GM23338 (cell line): ENCODE measurements around the gene MAOB. TPM values are rescaled to one million over a fixed set of nuclear protein-coding genes. Genes with fewer than 3 reads are reported as not detected.

ENCODE experiments used
- ATAC-seq: fragments of 200-7000 bp; cut with Tn5 transposase; 3 replicates; pipeline ENCODE4 v1.9.1; 2020
- DNase-seq: peaks from one replicate; pipeline ENCODE4 v3.0.0-alpha.2; 2015; ENCODE audit warnings: low spot score
- H2AFZ ChIP-seq: fragments of 200-600 bp; sonication (generic); 2 replicates; pipeline ENCODE4 v1.8.0; 2016; ENCODE audit warnings: antibody characterized with exemption, mild to moderate bottlenecking, moderate library complexity
- H3F3A ChIP-seq: fragments of 200-600 bp; sonication (generic); replicated peaks from 2 replicates; pipeline ENCODE4 v1.8.0; 2017; ENCODE audit warnings: antibody characterized with exemption, mixed run types, low read depth
- H3K27ac ChIP-seq: fragments of 200-600 bp; sonication (generic); 2 replicates; pipeline ENCODE4 v1.6.1; 2016; ENCODE audit warnings: low read depth
- H3K27me3 ChIP-seq: fragments of 200-600 bp; sonication (generic); 2 replicates; pipeline ENCODE4 v1.8.0; 2016; ENCODE audit warnings: mild to moderate bottlenecking, mixed run types, moderate library complexity; ENCODE audit not compliant: insufficient read depth
- H3K36me3 ChIP-seq: fragments of 200-600 bp; sonication (generic); 2 replicates; pipeline ENCODE4 v1.8.0; 2016; ENCODE audit warnings: mild to moderate bottlenecking; ENCODE audit not compliant: insufficient read depth
- H3K4me1 ChIP-seq: fragments of 200-600 bp; sonication (generic); 2 replicates; pipeline ENCODE4 v1.8.0; 2016; ENCODE audit warnings: mild to moderate bottlenecking, moderate library complexity; ENCODE audit not compliant: insufficient read depth
- H3K4me2 ChIP-seq: fragments of 200-600 bp; sonication (generic); 2 replicates; pipeline ENCODE4 v1.7.1; 2017; ENCODE audit warnings: mixed run types
- H3K4me3 ChIP-seq: fragments of 200-600 bp; sonication (generic); 2 replicates; pipeline ENCODE4 v1.6.1; 2016; ENCODE audit warnings: mixed run types
- H3K79me2 ChIP-seq: fragments of 200-600 bp; sonication (generic); replicated peaks from 2 replicates; pipeline ENCODE4 v1.8.0; 2017; ENCODE audit warnings: mild to moderate bottlenecking; ENCODE audit not compliant: insufficient read depth
- H3K9me2 ChIP-seq: fragments of 200-600 bp; sonication (generic); 2 replicates; pipeline ENCODE4 v1.8.0; 2017; ENCODE audit not compliant: insufficient read depth
- H4K20me1 ChIP-seq: fragments of 200-600 bp; sonication (generic); replicated peaks from 2 replicates; pipeline ENCODE4 v1.8.0; 2017; ENCODE audit warnings: mild to moderate bottlenecking; ENCODE audit not compliant: insufficient read depth
- H3K27ac Mint-ChIP-seq: 2 replicates; pipeline ENCODE4 v1.8.0; 2020; ENCODE audit warnings: inconsistent platforms, mild to moderate bottlenecking, moderate library complexity, mixed read lengths
- H3K27me3 Mint-ChIP-seq: 3 replicates; pipeline ENCODE4 v1.8.0; 2022; ENCODE audit warnings: low read depth, mild to moderate bottlenecking, moderate library complexity, mixed read lengths, inconsistent platforms; ENCODE audit not compliant: insufficient read depth, poor library complexity
- H3K36me3 Mint-ChIP-seq: 3 replicates; pipeline ENCODE4 v1.8.0; 2021; ENCODE audit warnings: low read depth, mild to moderate bottlenecking, inconsistent platforms, moderate library complexity, mixed read lengths
- H3K4me1 Mint-ChIP-seq: 3 replicates; pipeline ENCODE4 v1.8.0; 2020; ENCODE audit warnings: mild to moderate bottlenecking, inconsistent platforms, mixed read lengths
- H3K4me3 Mint-ChIP-seq: 3 replicates; pipeline ENCODE4 v1.8.0; 2021; ENCODE audit warnings: moderate library complexity, mild to moderate bottlenecking, inconsistent platforms, mixed read lengths
- H3K9me3 Mint-ChIP-seq: 3 replicates; pipeline ENCODE4 v1.8.0; 2020; ENCODE audit warnings: moderate library complexity, mild to moderate bottlenecking, inconsistent platforms, mixed read lengths
- CREB1 ChIP-seq: fragments of 250-450 bp; sonication (Bioruptor Pico); IDR thresholded peaks from 2 replicates; pipeline ENCODE4 v1.5.0; 2020; ENCODE audit warnings: low read depth, mild to moderate bottlenecking, moderate library complexity
- ETS1 ChIP-seq: IDR thresholded peaks from 2 replicates; pipeline ENCODE4 v1.6.1; 2016; ENCODE audit warnings: antibody characterized with exemption
- EZH2phosphoT487 ChIP-seq: fragments of 200-600 bp; sonication (generic); IDR thresholded peaks from one replicate; pipeline ENCODE4 v1.8.1; 2018; ENCODE audit warnings: antibody characterized with exemption; ENCODE audit not compliant: unreplicated experiment
- NANOG ChIP-seq: IDR thresholded peaks from 2 replicates; pipeline ENCODE4 v1.6.1; 2016; ENCODE audit warnings: antibody characterized with exemption, borderline replicate concordance
- POLR2AphosphoS5 ChIP-seq: IDR thresholded peaks from 2 replicates; pipeline ENCODE4 v1.6.1; 2016; ENCODE audit warnings: antibody characterized with exemption, low read depth
- STAT1 ChIP-seq: IDR thresholded peaks from one replicate; pipeline ENCODE4 v1.6.1; 2016; ENCODE audit warnings: antibody characterized with exemption; ENCODE audit not compliant: unreplicated experiment
- ZNF331 ChIP-seq: fragments of 250-450 bp; sonication (Bioruptor Pico); IDR thresholded peaks from 2 replicates; pipeline ENCODE4 v1.5.0; 2020; ENCODE audit warnings: low read depth, mild to moderate bottlenecking, moderate library complexity
- polyA plus RNA-seq: library from polyadenylated mRNA; unstranded; fragments of >200 nt; fragmentation: Nextera tagmentation; extraction: Ambion mirVana; gene quantifications from 2 replicates; pipeline ENCODE4 v1.2.1, GENCODE V29; 2016
- total RNA-seq: library from RNA; depleted of rRNA; stranded (reverse); fragments of >200 nt; shearing (Covaris generic); gene quantifications from 2 replicates; pipeline ENCODE4 v1.2.3, GENCODE V29; 2014
- TF ChIP-seq, protein P1 (sequence below): IDR thresholded peaks from one replicate; pipeline ENCODE4 v1.6.1; 2018; ENCODE audit warnings: antibody characterized with exemption; ENCODE audit not compliant: unreplicated experiment

The MAOB gene
- total and polyA plus RNA-seq, 2 experiments from 2014 or later = 1.0 to 1.3 TPM

DNA sequence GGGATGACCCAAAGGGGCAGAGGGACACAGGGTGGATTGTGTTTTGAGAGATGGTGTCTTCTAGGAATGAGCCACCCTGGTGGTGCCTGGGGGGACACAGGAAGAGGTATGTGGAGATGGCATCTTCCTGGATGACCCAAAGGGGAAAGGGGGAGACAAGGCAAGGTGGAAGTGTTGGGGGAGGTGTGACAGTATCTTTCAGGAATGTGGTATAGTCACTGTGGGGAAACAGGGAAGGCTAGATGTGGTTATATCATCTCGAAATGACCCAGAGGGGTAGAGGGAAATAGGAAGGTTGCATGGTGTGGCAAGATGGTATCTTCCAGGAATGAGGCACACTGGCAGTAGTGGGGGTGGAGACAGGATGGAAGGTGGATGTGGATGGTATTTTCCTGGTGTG is 163.3 kb downstream of the MAOB start:
- H3K27me3 Mint-ChIP-seq = no peaks in the 10 kb centered on the region
- H3K27ac Mint-ChIP-seq = no peak overlapping the region
- no peaks in the 10 kb centered on the region; the same call in 2 of the 3 replicates for H3K9me3 Mint-ChIP-seq
- ATAC-seq (no peak), DNase-seq (no peak)
- TF ChIP-seq POLR2AphosphoS5 = no peak
- no peak for TF ChIP-seq ZNF331
- TF ChIP-seq EZH2phosphoT487 = no peak
- TF ChIP-seq CREB1 (CRISPR knock-in tag) = no peak
- TF ChIP-seq ETS1 = no peak
- Histone ChIP-seq H3K36me3 (no peaks in the 10 kb centered on the region), H3K79me2 (no peaks in the 10 kb centered on the region), H3K9me2 (no peaks in the 10 kb centered on the region), H3K4me1 (no peaks in the 10 kb centered on the region), H3K4me3 (no peak overlapping the region), H3F3A (no peaks in the 10 kb centered on the region), H2AFZ (no peak overlapping the region), H3K4me2 (no peak overlapping the region), H3K27ac (no peak overlapping the region), H4K20me1 (no peaks in the 10 kb centered on the region), H3K27me3 (no peaks in the 10 kb centered on the region)
- no peaks in the 10 kb centered on the region for H3K4me1 Mint-ChIP-seq
- no peak overlapping the region for H3K4me3 Mint-ChIP-seq
- no peaks in the 10 kb centered on the region; the same call in 2 of the 3 replicates for H3K36me3 Mint-ChIP-seq

- ATAC-seq = no peak
Observed at GRCh38 chrX:43718546-43718945, 163.7 kb downstream of the MAOB start.

DNA sequence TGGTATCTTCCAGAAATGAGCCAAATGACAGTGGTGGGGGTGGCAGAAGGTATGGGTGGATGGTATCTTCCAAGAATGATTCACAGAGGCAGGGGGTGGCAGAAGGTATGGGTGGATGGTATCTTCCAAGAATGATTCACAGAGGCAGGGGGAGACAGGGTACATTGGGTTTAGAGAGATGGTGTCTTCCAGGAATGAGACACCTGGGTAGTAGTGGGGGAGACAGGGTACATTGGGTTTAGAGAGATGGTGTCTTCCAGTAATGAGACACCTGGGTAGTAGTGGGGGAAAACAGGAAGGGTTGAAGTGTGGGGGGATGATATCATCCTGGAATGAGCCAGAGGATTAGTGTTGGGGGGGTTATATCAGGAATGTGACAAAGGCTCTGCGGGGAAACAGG is 164.2 kb downstream of the MAOB start:
- Histone ChIP-seq H3F3A (no peaks in the 10 kb centered on the region), H4K20me1 (no peaks in the 10 kb centered on the region), H3K9me2 (no peaks in the 10 kb centered on the region), H3K27ac (no peak overlapping the region), H2AFZ (no peak overlapping the region), H3K4me3 (no peak overlapping the region), H3K4me2 (no peak overlapping the region), H3K36me3 (no peaks in the 10 kb centered on the region), H3K4me1 (no peaks in the 10 kb centered on the region), H3K27me3 (no peaks in the 10 kb centered on the region), H3K79me2 (no peaks in the 10 kb centered on the region)
- ATAC-seq (no peak), DNase-seq (no peak)
- Mint-ChIP-seq H3K27me3 (no peaks in the 10 kb centered on the region), H3K36me3 (peaks cover under 1% of the 10 kb centered on the region; the same call in 1 of the 3 replicates), H3K4me3 (no peak overlapping the region), H3K27ac (no peak overlapping the region), H3K4me1 (no peaks in the 10 kb centered on the region), H3K9me3 (peaks cover under 1% of the 10 kb centered on the region; the same call in 1 of the 3 replicates)
- no peak for TF ChIP-seq EZH2phosphoT487
- TF ChIP-seq, protein P1, sequence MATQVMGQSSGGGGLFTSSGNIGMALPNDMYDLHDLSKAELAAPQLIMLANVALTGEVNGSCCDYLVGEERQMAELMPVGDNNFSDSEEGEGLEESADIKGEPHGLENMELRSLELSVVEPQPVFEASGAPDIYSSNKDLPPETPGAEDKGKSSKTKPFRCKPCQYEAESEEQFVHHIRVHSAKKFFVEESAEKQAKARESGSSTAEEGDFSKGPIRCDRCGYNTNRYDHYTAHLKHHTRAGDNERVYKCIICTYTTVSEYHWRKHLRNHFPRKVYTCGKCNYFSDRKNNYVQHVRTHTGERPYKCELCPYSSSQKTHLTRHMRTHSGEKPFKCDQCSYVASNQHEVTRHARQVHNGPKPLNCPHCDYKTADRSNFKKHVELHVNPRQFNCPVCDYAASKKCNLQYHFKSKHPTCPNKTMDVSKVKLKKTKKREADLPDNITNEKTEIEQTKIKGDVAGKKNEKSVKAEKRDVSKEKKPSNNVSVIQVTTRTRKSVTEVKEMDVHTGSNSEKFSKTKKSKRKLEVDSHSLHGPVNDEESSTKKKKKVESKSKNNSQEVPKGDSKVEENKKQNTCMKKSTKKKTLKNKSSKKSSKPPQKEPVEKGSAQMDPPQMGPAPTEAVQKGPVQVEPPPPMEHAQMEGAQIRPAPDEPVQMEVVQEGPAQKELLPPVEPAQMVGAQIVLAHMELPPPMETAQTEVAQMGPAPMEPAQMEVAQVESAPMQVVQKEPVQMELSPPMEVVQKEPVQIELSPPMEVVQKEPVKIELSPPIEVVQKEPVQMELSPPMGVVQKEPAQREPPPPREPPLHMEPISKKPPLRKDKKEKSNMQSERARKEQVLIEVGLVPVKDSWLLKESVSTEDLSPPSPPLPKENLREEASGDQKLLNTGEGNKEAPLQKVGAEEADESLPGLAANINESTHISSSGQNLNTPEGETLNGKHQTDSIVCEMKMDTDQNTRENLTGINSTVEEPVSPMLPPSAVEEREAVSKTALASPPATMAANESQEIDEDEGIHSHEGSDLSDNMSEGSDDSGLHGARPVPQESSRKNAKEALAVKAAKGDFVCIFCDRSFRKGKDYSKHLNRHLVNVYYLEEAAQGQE = no peak

More at GRCh38 chrX:43718546-43718945, 163.7 kb downstream of the MAOB start:
- TF ChIP-seq NANOG (no peak), STAT1 (no peak), EZH2phosphoT487 (no peak)
- Mint-ChIP-seq H3K9me3 (no peaks in the 10 kb centered on the region; the same call in 2 of the 3 replicates), H3K4me3 (no peak overlapping the region), H3K27ac (no peak overlapping the region), H3K36me3 (no peaks in the 10 kb centered on the region; the same call in 2 of the 3 replicates), H3K4me1 (no peaks in the 10 kb centered on the region), H3K27me3 (no peaks in the 10 kb centered on the region)
- Histone ChIP-seq H3K4me3 (no peak overlapping the region), H3K4me1 (no peaks in the 10 kb centered on the region), H3K9me2 (no peaks in the 10 kb centered on the region), H3K36me3 (no peaks in the 10 kb centered on the region), H3K27me3 (no peaks in the 10 kb centered on the region), H3F3A (no peaks in the 10 kb centered on the region), H3K27ac (no peak overlapping the region), H3K4me2 (no peak overlapping the region), H3K79me2 (no peaks in the 10 kb centered on the region), H4K20me1 (no peaks in the 10 kb centered on the region), H2AFZ (no peak overlapping the region)
- DNase-seq = no peak
